NCI-H1417 treated with DMSO at 0.1 percent for 48 hours (cell line): Measurements from ENCODE around the gene CDS2.

Source experiments
- DNase-seq: peaks from one replicate; lab custom pipeline; 2025; lab: John Stamatoyannopoulos, UW

Gene CDS2

DNA sequence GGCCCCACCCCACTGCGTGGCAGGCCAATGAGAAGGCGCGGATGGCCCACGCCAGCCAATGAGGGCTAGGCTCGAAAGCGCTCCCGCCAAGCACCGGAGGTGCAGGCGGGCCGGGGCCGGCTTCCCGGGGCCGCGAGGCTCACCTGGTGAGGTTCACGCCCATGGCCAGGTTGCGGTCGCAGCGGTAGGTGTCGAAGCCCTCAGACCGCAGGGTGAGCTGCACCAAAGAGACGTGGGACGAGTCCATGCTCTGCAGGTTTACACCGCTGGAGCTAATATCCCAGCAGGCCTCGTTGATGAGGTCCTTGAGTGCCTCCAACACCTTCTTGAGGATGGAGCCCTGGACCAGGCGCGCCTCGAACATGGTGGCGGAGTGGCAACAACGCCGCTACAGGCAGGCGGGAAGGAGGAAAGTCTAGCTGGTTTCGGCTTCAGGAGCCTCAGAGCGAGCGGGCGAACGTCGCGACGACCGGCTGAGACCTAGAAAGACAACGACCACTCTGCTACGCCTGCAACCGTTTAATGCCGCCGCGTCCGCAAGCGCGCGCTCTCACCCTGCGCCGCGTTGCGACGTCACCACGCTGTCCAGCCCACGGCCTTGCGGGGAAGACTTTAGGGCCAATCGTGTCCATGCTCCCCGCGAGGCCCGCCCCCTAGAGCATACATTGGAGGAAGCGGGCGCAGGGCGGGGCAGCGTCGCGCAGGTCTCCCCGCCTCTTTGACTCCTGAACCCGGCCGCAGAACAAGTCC is 7.2 kb upstream of the CDS2 start, which contains the start of gene PCNA:
Gene PCNA (minus strand): TSS at position 524 of the 750 bp plus-strand sequence. CDS start 160 bp downstream, at position 364.
- DNase-seq: peak; percentile 91

- DNase-seq: no peak
These were observed 6.7 kb upstream of the CDS2 start for GRCh38 chr20:5120185-5120476.

GRCh38 chr20:5122873-5123260 is 3.9 kb upstream of the CDS2 start:
- no peak for DNase-seq

DNA sequence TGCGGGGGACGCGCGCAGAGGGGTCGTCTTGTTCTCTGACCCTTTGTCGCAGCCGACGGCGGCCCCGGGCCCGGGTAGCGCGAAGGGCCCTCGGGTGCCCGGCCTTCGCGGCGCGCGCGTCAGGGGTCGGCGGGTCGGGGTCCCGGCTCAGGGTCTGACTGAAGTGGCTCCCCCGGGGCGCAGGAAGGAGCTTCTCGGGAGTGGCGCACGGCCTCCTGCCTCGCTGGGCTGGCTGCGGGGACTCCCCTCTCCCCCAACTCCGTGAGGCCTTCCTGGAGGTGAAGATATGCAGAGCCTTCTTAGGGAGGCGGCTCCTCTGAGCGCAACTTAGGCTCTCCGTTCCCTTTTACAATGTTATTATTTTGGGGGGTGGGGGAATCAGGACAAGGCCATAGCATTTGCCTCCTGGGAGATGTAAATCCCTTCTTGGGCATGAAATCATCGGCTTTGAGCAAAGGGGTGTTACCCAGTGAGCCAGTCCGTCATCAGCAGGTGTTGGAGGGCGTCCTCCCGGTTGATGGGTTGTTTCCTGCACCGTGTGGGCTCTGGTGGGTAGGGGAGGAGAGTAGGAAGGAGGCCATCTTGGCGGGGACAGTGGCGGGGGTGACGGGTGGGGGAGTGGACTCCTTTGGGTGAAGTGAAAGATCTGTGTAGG is 523 bp downstream of the CDS2 start:
- no peak for DNase-seq

DNA sequence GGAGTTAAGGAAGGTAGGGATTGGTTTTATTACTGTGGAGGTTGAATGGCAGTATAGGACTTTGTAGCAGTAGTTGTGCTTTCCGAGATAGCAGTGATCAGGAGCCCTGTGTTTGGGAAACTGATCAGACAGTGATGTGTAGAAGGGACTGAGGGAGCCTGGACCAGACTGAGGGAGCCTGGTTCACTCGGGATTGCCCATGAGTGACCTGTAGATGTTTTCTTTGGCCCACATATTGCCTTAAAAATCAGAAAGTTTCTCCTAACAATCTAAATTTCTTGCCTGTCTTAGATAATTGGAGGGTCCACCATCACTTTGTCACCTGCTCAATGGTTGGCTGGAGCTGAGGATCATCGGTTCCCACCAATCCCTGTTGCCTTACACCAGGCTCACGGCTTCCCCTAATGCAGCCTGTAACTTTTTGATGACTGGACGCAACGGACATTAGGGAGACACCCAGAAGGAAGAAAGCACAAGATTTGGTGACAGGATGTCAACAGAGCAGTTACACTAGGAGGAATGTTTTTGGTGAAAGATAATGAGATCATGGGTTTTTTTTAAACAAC is 1.1 kb downstream of the CDS2 start:
- no peak for DNase-seq

DNA sequence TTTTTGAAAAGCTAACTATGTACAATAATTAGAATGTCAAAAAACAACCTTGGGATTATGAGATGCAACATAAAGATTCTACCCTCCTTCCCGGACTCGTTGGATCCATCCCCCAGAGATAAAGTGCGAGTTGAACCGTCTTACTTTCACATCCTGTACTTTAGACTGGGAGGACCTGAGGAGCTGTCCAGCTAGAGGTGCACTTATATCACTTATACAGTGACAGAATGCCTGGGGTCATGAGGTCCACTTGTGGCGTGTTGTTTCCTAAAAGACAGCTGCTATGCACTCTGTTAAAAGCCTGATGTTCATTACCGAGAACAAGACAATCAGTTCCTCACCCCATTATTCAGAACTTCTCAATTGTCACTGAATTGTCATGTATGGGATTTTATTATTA is 2.1 kb downstream of the CDS2 start:
- no peak for DNase-seq

DNA sequence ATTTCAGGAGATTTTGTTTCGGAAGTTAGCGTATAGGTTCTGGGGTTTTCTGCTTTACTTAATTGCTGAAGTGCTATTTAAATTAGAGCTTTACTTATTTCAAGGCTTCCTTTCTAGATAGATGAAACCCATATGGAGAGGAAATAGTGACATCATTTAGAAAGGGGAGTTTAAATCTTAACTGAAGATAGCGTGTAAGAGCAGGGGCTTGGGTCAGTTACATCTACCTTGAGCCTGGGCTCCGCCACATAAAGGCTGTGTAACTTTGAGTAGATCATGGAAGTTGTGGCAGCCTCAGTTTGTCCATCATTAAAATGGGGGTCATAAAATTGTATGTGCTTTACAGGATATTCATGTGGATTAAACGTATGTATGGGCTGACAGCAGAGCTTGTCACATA is 4.7 kb downstream of the CDS2 start:
- no peak for DNase-seq

- no peak for DNase-seq
These were observed 7.2 kb downstream of the CDS2 start for GRCh38 chr20:5133998-5134397.

GRCh38 chr20:5135363-5136012 is 8.7 kb downstream of the CDS2 start:
- no peak for DNase-seq

- DNase-seq: no peak
These were observed 9.3 kb downstream of the CDS2 start for GRCh38 chr20:5136096-5136495.

- no peak for DNase-seq
These were observed 13.4 kb downstream of the CDS2 start for GRCh38 chr20:5140195-5140594.

DNA sequence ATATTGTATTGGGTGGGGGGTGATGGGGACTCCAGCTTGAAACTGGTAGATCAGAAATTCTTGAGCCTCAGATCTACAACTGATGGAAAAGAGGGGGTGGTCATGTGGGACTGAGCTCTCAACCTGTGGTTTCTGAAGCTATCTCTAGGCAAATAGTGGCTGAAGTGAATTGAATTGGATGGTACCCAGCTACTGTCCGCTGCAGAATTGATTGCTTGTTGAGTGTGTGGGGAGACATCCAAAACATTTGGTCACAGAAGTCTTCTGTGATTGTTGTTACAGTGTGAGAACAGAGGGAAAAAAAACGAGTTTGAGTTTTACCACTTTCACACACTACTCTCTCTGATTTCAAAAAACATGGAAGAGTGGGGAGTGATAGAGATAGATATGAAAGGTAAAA is 14.8 kb downstream of the CDS2 start:
- DNase-seq: no peak

GRCh38 chr20:5143851-5144250 is 17.0 kb downstream of the CDS2 start:
- no peak for DNase-seq

DNA sequence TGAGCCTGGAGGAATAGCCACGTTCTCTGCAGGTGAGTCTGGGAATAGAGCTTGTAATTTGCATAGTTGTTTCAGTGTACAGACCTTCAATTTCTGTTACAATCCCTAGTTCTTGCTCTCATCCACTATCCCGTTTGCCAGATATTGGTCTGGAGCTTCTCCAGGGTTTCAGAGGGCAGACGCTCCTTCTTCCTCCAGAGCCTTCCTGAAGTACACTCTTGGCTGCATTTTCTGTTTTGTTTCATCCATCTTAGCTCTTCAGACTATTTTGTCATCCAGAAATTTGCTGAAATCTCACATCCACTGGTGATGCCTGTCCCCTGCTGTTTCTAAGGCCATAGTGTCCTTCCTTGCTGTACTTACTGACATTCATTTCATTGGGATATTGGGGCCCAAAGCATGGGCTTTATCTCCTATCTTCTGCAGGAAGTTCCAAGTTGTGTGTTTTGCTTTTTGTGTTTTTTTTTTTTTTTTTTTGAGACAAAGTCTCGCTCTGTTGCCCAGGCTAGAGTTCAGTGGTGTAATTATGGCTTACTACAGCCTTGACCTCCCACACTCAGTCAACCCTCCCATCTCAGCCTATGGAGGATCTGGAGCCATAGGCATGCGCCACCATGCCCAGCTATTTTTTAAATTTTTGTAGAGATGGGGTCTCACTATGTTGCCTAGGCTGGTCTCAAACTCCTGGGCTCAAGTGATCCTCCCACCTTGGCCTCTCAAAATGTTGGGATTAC is 18.7 kb downstream of the CDS2 start:
- DNase-seq: no peak

GRCh38 chr20:5146099-5146668 is 19.4 kb downstream of the CDS2 start:
- no peak for DNase-seq

DNA sequence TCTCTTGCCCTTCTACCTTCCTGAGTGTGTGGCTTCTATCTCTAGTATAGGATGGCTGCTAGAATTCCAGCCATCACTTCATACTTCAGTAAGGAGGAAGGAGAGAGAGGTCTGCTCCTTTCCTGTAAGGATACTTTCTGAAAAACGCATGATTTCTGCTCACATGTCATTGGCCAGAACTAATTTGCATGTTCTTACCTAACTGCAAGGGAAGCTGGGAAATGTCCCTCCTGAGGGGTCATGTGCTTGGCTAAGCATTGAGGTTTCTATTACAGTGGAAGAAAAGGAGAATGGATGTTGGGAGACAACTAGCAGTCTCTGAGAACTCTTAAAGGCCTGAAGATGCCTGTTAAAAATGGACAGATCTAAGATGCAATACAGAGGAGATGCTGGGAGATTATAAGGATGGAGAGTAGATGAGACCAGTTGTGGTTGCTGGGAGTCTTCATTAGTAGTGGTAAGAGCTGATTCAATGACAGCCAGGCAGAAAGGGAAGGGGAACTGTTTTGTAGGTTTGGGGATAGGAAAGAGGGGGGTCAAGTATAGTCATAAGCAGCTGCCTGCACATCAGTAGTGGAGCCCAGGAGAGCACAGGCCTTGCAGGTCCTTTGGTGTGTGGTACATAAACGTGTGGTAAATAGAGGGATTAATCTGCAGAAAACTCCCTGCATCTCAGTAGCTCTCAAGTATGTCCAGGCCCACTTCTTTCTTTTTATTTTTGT is 20.2 kb downstream of the CDS2 start:
- no peak for DNase-seq

- DNase-seq: no peak
These were observed 21.8 kb downstream of the CDS2 start for GRCh38 chr20:5148581-5148980.

- no peak for DNase-seq
These were observed 23.1 kb downstream of the CDS2 start for GRCh38 chr20:5149892-5150225.

DNA sequence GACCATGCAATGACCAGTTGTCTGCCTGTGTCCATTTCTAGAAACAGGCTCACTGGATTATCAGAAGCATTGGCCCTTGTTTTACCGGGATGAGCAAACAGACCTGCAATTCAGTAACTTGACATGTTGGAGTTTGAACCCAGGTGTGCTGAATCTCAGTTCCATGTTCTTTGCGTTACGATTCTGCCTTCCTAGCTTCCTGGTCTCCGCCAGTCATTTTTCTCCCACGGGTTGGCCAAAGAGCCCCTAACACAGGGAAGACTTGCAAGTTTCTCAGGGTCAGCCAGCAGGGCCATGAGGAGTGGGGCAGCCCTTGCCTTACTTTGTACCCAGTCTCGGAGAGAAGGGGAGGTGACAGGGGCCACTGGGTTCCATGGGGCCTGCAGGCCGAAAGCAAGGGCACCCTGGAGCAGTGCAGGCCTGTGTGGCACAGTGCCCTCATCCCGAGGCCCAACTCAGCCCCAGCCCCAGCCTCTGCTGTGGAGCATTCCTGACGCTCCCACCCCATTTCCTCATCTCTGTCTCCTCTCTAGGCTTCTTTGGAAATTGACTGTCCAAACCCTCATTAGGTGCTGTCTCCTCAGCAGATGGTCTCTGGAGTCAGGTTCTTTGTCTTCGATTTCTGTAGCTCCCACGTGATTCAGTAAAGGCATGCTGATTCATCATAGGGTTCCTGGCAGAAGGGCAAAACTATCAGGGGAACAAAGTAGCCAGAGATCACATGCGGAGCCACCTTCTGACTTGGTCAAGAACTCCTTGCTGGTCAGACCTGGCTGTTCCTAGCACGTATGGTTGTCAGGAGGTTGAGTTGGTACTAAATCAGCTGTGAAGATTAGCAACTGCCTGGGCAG is 23.6 kb downstream of the CDS2 start:
- no peak for DNase-seq

- DNase-seq: no peak
These were observed 26.3 kb downstream of the CDS2 start for GRCh38 chr20:5153152-5153467.
